ENCODE results near the gene PODXL. TPM values are rescaled to one million over a fixed set of nuclear protein-coding genes. Genes with fewer than 3 reads are reported as not detected.

The PODXL gene
- total RNA-seq, 1 experiment from 2014 or later: 37.5 TPM

DNA sequence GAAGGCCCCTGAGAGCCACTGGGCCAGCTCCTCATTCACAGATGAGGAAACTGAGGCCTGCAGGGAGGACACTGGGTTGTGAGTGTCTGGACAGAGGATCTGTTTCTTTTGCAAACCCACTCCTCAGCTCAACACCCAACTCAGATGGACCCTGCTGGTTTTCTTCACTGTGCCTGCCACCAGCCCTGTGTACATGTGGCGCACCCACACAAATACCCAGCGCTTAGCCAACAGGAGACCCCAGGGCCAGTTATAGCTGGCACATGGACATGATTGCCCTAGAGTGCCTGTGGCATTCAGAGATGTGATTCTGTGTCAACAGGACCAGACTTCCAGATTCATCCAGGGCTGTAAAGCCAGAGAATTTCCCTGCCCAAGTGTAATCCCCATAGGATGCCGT lies 12.4 kb downstream of the PODXL start:
- H3K9me2 ChIP-seq (ENCODE audit: insufficient read depth): no peaks in the 10 kb centered on the region
- TF ChIP-seq SRF (IDR thresholded peaks at IDR 0.05; ENCODE audit: low read depth) (no peak), MAX (IDR thresholded peaks at IDR 0.05) (no peak), SP1 (IDR thresholded peaks at IDR 0.05; ENCODE audit: low read depth) (no peak), EZH2phosphoT487 (IDR thresholded peaks at IDR 0.05; ENCODE audit: borderline replicate concordance) (no peak), ZFX (IDR thresholded peaks at IDR 0.05) (no peak), CBX3 (IDR thresholded peaks at IDR 0.05; ENCODE audit: low read depth) (no peak), SIN3A (IDR thresholded peaks at IDR 0.05; ENCODE audit: low read depth) (no peak), EGR1 (IDR thresholded peaks at IDR 0.05; ENCODE audit: low read depth) (no peak), EZH2 (IDR thresholded peaks at IDR 0.05) (no peak), RAD21 (IDR thresholded peaks at IDR 0.05; ENCODE audit: low read depth) (no peak), ZNF274 (IDR thresholded peaks at IDR 0.05; ENCODE audit: low read depth, low read length) (no peak), CEBPB (IDR thresholded peaks at IDR 0.05; ENCODE audit: low read depth) (no peak), JUND (IDR thresholded peaks at IDR 0.05) (no peak)
- TF ChIP-seq, protein P1, sequence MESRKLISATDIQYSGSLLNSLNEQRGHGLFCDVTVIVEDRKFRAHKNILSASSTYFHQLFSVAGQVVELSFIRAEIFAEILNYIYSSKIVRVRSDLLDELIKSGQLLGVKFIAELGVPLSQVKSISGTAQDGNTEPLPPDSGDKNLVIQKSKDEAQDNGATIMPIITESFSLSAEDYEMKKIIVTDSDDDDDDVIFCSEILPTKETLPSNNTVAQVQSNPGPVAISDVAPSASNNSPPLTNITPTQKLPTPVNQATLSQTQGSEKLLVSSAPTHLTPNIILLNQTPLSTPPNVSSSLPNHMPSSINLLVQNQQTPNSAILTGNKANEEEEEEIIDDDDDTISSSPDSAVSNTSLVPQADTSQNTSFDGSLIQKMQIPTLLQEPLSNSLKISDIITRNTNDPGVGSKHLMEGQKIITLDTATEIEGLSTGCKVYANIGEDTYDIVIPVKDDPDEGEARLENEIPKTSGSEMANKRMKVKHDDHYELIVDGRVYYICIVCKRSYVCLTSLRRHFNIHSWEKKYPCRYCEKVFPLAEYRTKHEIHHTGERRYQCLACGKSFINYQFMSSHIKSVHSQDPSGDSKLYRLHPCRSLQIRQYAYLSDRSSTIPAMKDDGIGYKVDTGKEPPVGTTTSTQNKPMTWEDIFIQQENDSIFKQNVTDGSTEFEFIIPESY (IDR thresholded peaks at IDR 0.05; ENCODE audit: extremely low read depth, insufficient replicate concordance, low read length): no peak
- peaks cover 63% of the 10 kb centered on the region for H3K79me2 ChIP-seq (ENCODE audit: insufficient read depth, low read length)
- H4K20me1 ChIP-seq (ENCODE audit: insufficient read depth): no peaks in the 10 kb centered on the region
- peaks cover 77 to 83% of the 10 kb centered on the region in 2 experiments for H3K4me1 ChIP-seq (ENCODE audit: control insufficient read depth in 1 of 2, insufficient read depth in 2 of 2, low read length in 2 of 2)
- no peaks in the 10 kb centered on the region for H3K27me3 ChIP-seq (ENCODE audit: insufficient read depth, low read length)
- no peak overlapping the region for H2AFZ ChIP-seq (ENCODE audit: low read depth, low read length, poor library complexity, severe bottlenecking)
- no TSS peak for BruUV-seq (replicated peaks)
- no peak for DNase-seq (ENCODE audit: low read depth, low spot score)
- ChIA-PET POLR2A (no interaction called here), RAD21 (ENCODE audit: low non-redundant PET in 1 of 2, low total read pairs in 2 of 2, uncharacterized antibody in 2 of 2, unreplicated experiment in 2 of 2) (interaction anchor here in 1 of 2 experiments (0.6 kb wide), 1 partner anchor 87 kb away, joined by 10 read pairs; no protein-coding TSS in a partner anchor), CTCF (interaction anchor here (1.2 to 2.7 kb wide), 2 partner anchors 35 to 111 kb away, joined by 3 to 11 read pairs; no protein-coding TSS in a partner anchor)
- intact Hi-C loops (cut with micrococcal nuclease): no loop called here
- no peak overlapping the region; the same call in 1 of the 2 replicates for H3K27ac ChIP-seq (ENCODE audit: low read depth, low read length)
- no peaks in the 10 kb centered on the region for H3K9me3 ChIP-seq (ENCODE audit: control insufficient read depth in 1 of 2, insufficient read depth in 1 of 2, low read depth in 1 of 2, low read length in 2 of 2)
- no peaks in the 10 kb centered on the region for H3K36me3 ChIP-seq (ENCODE audit: control insufficient read depth in 1 of 2, insufficient read depth in 2 of 2, low read length in 2 of 2)
- H3K9ac ChIP-seq (ENCODE audit: low read length): no peak overlapping the region
- no peak for ATAC-seq
- no peak overlapping the region for H3K4me3 ChIP-seq (replicated peaks in 1 of 2; ENCODE audit: low read depth in 1 of 2, low read length in 2 of 2)
- H3K4me2 ChIP-seq (ENCODE audit: low read length): no peak overlapping the region

Data from HCT116 (cell line).